GM19452 (cell line): ENCODE results near the gene NMUR1.
A peak's percentile ranks its signal among the peaks of the same experiment; 100 is the strongest.

ENCODE experiments used
- ATAC-seq: cut with Tn5 transposase; IDR thresholded peaks from one replicate; pipeline ENCODE4 v1.9.1; 2021; ENCODE audit not compliant: unreplicated experiment

The NMUR1 gene

DNA sequence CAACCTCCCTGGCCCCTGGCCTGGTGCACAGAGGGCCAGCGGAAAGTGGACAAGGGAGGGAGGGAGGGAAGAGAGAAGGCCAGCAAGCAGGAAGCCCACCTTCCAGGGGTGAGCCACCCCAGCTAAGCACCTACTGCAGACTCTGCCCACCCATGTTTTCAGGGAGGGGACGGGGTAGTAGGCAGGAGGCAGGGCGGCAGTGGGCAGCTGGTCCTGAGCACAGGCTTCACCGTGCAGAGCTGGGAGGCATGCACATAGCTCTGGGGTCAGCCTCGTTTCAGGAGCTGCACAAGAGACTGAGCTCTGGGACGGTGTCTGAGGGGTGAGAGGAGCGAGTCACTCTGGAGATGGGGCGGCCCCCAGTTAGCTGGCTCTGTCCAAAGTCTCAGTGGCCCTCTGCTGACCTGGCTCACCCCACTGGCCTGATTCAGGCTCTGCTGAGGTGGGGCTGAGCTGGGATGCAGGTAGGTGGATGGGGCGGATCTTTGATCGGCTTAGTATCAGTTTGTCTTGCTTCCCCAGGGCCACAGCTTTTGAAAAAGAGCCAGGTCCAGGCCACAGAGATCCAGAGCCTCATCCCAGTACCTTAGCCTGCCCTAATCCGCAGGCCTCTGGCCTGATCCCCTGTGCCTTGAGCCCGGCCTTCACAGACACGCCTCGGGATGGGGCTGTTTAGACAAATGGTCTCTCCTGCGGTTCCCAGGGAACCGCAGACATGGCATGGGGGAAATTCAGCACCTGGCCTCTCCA lies 3.7 kb downstream of the NMUR1 start:
- ATAC-seq = no peak

DNA sequence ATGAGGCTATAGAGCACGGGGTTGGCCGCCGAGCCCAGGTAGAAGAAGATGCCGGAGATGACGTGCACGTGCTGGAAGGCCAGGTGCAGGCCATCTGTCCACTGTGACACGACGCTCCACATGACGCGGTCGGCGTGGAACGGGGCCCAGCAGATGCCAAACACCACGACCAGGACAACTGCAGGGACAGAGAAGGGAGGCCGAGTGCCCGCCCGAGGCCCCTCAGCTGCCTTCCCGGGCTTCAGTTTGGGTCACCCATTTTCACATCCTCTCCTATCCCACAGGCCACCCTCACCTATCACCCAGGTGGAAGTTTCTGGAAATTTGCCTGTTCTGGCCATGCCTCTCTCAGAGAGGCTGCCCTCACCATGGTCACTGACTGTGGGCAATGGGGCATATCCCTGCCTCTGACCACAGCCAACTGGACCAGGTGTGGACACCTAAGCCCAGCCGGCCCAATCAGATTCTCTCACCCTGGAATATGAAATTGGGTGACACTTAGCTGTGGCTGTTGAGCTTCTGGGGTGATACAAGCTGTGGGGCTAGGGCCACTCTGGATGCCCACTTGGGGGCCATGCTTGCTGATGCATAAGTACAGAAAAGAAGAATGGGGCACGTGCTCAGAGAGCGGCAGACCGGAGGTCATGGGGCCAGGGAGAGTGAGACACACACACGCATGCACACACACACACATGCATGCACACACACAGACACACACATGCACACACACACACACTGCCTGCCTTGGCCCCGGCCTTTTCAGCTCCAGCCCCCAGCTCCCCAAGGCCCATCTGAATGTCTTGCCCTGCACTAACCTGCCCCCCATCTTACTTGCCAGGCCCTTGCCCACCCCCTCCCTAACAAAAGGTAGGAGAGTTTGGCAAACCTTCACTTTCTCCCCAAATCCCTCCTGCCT lies 4.7 kb downstream of the NMUR1 start:
- ATAC-seq = no peak

DNA sequence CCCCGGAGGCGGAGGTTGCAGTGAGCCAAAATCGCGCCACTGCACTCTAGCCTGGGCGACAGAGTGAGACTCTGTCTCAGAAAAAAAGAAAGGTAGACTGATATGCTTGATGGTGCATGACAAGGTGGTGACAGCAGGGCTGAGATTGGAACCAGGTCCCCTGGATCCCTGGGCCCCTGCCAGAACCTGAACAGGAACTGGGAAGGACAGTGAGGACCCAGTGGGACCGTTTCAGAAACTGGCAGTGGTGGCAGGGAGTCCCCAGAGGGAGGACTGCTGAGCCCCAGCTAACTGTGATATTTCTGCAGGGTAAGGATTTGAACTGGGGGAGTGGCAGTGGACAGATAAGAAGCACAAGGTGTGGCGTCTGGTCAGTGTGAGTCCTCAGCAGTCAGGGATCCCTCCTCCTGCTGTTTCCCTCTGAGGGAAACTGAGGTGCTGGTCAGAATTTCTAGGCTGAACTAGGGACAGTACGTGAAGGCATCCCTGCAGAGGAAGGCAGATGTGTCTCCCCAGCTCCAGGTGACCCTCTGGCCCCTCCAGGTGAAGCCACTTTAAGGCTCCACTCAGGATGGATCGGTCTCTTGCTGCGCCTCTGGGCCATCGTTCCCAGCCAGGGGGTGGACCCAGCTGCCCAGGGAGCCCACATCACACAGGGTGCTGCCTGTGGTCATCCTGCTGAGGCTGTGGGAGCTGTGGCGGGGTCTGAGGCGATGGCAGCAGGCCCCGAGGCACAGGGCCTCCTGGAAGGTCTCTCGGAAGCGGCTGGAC lies 5.6 kb downstream of the NMUR1 start:
- ATAC-seq = no peak

DNA sequence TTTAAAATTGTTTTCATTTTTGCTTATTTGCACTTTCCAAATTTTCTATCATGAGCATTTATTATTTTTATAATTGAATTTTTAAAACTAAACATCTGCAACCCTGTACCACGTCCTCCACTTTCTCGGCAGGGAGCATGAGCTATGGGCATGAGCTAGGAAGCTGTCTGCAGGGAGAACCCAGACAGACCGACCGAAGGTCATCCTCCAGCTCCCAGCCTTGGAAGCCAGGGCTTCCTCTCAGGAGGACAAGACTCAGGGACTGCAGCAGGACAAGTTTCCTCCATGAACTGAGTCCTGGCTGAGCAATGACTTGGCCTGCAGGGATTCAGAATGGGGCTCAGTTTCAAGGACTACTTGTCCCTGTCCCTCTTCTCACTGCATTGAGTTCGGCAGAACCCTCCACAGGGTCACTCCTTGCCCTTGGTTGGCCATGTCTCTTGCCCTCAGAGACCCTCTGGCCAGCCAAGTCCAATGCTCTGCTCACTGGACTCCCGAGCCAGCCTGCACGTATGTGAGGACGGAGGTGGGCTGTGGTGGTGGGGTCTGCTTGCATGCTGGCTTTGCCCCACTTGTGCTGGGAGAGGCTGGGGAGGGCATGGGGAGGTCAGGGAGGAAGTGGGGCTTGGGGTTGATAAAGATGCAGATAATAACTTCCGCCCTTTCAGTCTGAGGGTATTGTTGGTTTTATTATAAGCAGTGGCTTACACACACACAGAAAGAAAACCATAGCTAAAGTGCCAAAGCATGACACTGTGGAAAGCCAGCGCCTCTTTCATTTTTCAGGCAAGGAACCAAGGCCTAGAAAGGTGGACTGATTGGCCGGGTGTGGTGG lies 6.6 kb downstream of the NMUR1 start:
- no peak for ATAC-seq

DNA sequence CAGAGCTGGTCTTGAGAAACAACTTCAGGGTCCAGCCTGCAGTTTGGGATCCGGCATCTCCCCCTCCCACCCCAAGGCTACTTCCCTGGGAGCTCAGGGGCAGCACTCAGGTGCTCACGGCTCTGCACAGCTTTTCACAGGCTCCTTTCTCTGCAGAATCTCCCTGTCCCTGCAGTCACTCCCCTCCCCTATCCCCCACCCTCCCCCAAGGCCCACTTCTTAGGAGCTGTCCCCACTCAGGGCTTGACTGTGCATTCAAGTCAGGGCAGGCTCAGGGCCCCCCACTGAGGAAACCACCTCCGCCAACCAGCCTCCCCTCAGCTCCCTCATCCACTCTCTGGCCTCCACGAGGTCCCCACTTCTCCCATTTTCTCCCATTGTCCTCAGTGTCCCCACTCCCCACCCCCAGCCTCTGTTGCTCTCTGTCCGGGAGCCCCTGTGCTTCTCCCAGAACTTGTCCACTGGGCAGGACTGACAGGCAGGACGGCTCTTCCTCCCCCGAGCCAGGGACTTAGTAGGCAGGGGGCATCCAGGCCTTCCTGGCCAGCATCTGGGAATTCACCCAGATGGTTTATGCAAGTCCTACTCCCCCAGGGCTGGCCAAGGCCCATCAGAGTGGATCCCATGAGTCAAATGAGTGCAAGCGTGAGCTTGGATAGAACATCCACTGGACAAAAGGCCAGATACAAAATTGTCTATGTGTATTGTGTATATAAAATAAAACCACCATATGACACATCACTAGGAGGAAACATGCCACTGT lies 7.6 kb downstream of the NMUR1 start:
- no peak for ATAC-seq

DNA sequence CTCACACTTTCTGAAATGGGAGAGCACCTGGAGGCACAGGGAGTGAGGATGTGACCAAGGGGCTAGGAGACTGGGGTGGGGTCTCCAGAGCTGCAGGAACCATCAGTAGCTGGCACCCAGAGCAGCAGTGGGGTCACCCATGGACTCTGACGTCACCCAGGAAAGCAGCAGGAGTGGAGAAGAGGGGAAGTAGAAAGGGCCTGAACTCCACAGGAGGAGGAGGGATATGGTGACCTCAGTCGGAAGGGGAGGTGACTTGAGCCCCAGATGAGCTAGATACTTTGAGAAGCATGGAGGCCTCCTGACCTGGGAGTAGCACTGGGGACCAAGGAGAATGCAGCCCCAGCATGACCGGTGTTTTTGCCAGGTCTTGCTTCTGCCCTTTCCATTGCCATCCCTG lies 8.8 kb downstream of the NMUR1 start:
- no peak for ATAC-seq

DNA sequence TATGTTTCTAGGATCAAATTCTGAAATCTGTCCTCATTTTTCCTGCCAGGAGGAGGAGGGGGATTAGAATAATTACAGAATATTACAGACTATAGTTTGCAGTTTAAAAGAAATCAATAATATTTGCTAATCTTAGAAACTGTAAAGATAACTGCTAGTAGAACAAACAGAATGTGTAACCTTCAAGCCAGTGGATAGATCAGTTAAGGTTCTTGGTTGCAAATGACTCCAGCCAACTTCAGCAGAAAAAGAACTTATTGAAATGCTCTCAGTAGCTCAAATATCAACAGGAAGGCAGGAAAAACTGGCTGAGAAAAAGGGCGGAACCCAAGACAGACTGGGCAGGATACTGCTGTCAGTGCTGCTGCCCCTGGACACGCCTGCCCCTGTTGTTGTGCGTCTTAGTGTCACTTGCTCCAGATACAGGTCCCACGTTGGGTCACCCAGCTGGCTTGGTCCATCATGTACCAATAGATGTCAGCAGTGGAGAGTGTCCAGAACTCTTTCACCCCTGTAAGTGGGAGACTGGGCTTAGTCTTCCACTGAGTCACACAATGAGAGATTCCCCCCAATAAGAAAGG lies 10.2 kb downstream of the NMUR1 start:
- no peak for ATAC-seq

DNA sequence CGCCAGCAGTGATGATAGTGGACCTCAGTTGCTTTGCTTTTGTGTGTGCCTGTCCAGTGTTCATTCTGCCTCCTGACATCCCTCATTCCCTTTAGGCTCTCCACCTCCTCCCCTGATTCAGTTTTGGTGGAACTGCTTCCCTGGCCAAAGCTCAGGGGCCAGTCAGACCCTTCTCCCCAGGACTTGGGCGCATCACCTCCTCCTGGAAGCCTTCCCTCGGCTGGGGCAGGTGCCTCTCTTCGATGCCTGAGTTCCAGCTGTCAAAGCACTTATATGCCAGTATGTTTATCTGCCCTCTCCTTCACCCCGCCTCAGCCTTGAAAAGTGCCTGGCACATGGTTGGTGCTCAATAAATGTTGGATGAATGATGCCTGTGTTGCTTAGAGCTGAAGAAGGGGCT lies 11.5 kb downstream of the NMUR1 start:
- ATAC-seq = no peak

DNA sequence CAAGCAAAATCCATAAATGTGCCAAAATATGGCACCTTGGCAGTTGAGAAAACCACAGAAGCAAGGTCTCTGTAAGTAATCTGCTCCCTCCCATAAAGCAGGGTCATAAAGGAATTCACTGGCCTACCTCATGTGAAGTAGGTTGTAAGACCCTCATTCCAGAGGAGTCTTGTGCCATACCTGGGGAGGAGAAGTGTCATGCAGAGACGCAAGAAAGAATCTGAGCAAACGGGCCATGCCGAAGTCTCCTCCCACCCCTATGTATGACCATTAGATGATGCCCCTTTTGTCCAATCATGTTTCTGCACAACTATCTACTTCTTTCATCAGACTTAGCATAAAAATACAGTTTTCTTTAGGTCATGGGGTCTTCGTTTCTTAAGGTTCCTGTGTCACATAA lies 14.6 kb downstream of the NMUR1 start:
- ATAC-seq = no peak

DNA sequence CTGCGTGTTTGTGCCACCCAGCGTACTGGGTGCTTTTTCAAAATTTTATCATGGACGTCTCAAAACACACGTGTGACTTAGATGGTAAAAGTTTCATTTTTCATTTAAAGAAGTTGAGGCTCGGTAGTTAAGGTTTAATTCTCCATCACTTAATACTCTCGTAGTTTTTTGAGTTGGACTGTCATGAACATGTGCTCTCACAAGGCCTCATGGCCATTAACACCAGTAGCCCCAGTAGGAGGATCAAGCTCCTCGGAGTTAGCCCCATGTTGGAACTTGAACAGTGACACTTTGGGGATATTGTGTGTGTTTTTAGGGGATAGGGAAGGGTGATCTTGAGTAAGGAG lies 15.3 kb downstream of the NMUR1 start:
- ATAC-seq = no peak

DNA sequence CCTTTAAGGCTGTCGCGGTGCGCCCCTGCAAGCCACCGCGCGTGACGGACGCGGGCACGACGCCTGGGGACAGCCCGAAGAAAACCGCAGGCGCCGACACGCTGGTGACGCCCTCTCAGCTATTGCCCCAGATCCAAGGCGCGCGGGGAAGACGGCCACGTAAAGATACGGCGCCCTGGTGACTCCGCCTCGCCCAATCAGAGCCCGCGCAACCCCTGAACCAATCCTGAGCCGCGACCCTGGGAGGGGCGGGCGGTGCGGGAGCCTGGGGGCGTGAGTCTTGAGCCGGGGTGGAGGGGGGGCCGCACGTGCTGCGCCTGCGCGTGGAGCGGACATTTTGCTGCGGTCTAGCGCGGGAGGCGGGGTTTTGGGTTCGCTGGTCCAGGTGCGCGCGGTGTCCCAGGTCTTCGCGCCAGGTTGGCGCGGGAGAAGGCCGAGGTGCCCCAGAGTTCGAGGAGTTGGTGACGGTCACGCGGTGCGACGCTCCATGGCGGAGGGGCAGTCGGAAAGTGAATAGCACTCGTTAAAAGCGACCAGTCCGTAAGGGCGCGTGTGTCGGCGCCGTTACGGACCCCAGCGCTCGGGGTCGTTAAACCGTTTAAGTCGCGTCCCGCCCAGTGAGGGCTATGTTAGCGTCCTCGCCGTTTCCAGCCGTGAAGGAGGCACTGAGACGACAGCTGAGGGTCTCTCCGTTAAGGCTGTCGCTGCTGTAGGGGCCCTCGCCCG lies 15.9 kb downstream of the NMUR1 start:
- ATAC-seq = peak; percentile 99

DNA sequence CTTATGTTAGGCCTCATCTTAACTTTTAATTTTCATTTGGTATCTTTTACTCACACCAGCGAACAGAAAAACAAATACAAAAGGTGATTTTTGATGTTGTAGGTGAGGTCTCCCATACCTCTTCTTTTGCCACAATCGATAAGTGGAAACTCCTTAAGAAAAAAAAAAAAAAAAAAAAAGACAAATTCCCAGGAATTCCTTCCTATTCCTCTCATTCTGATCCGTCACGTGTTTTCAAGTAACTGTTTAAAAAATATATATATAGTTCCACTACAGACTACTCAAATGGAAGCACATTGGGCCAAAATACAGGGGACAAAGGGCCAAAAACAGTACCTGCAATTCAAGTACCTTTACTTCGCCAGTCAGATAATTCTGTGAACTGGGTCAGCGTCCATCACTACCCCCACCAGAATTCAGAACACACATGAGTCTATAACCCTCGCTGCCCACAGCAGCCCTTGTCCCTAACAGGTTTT lies 16.5 kb downstream of the NMUR1 start:
- ATAC-seq = no peak

DNA sequence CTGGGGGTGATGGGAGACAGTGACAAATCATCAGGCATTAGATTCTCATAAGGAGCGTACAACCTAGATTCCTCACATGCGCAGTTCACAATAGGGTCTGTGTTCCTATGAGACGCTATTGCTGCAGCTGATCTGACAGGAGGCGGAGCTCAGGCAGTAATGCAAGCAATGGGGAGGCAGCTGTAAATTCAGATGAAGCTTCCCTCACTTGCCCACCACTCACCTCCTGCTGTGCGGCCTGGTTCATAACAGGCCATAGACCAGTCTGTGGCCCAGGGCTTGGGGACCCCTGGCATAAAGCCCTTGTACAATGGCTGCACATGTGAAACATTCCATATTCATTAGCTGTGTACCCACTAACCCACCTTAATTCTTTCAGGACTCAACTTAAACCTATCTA lies 18.0 kb downstream of the NMUR1 start:
- no peak for ATAC-seq

DNA sequence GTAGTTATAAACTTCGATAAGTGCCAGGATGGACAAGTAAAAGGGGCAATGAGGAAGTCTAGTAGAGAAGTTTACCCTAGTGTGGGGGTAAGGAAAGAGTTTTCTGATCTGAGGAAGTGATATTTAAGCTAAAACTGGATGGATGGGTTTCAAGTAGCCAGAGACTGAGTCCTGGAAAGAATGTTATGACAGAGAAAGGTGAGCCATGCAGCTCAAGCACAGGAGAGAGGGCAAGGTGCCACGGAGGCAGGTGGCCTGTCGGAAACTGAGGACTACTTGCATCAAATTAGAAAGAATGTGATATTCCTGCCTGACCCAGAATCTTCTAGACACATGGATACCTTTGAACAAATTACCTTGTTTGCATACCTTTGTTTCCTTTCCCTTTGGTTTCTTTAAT lies 26.5 kb downstream of the NMUR1 start:
- no peak for ATAC-seq

DNA sequence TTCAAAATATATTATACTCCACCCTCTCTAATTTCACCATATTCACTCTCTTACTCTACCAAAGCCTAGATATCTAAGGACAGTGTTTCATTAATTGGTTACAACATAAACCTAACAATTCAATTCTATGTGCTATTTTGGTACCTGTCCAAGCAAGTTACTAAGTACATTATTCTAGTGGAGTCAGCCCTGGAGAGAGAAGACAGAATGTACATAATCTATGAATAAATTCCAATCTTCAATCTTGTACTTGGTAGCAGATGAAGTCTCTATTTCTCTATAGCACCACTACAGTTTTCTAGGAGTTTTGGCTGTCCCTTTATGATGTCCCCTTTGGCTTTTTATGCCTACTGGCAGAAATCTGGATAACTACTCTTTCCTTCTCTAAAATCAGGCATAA lies 27.6 kb downstream of the NMUR1 start:
- no peak for ATAC-seq

DNA sequence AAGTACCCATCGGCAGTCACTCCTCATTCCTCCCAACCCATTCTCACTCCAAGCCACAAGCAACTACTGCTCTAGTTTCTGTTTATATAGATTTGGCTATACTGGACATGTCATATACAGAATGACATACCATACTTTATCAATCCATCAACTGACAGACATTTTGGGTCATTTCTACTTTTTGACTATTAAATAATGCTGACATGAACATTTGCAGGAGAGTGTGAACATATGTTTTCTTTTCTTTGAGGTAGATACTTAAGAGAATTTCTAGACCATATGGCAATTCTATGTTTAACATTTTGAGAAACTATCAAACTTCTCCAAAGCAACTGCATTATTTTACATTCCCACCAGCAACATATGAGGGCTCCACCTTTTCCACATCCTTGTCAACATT lies 32.6 kb downstream of the NMUR1 start:
- ATAC-seq = no peak

DNA sequence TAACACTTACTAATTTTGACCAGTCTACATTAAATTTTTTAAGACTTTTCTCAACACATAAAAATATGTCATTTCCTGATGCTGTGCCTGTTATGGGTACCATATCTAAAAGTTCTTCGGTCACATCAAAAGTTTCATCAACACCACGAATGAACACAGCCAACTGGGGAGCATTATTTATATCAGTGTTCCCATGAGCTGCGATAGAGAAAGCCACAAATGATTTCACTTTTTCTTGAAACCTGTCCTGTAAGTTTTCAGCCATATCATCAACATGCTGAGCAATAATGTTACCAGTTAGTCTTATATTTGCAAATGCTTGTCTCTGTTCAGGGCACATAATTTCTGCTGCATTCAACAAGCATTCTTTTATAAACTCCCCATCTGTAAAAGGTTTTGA lies 35.6 kb downstream of the NMUR1 start:
- ATAC-seq = no peak

DNA sequence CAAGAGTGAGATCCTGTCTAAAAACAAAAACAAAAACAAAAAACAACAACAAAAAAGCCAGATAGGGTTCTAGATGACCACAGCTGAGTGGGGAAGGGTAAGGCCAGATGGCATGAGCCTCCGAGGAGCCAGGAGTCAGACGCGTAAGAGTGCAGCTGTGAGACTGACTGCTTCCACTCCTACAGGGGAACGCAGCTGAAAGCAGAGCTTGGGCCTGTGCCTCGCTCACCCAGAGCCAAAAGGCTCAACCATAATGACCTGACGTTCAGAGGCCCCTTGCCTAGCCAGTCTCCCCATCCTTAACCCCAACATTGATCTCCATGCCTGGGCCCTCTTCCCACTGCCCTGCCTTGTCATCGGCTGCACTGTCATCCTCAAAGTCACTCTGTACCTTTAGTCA lies 39.4 kb downstream of the NMUR1 start:
- no peak for ATAC-seq

DNA sequence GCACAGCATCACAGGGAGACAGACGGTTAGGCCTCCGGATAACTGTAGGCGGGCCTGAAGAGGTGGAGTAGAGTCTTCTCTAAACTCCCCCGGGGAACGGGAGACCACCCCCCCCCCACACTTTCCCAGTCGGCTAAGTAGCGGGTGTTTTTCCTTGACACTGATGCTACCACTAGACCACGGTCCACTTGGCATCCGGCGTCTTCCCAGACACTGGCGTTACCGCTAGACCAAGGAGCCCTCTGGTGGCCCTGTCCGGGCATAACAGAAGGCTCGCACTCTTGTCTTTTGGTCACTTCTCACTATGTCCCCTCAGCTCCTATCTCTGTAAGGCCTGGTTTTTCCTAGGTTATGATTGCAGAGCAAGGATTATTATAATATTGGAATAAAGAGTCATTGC lies 40.3 kb downstream of the NMUR1 start:
- no peak for ATAC-seq
